Loucy (cell line): Measurements from ENCODE around the gene RTN4.

ENCODE experiments used
- H2AFZ ChIP-seq: fragments of 200-600 bp; sonication (generic); 2 replicates; pipeline ENCODE4 v1.6.0; 2016; ENCODE audit warnings: antibody characterized with exemption, mild to moderate bottlenecking, low read length, moderate library complexity
- H3F3A ChIP-seq: fragments of 200-600 bp; 2 replicates; pipeline ENCODE4 v1.6.0; 2016; ENCODE audit warnings: antibody characterized with exemption, low read depth, mild to moderate bottlenecking
- H3K27me3 ChIP-seq: fragments of 200-600 bp; sonication (generic); 2 replicates; pipeline ENCODE4 v1.6.1; 2014; ENCODE audit warnings: low read length, mild to moderate bottlenecking; ENCODE audit not compliant: insufficient read depth, poor library complexity, severe bottlenecking
- H3K36me3 ChIP-seq: fragments of 200-600 bp; sonication (generic); 2 replicates; pipeline ENCODE4 v1.6.1; 2016; ENCODE audit warnings: low read length; ENCODE audit not compliant: insufficient read depth
- H3K4me1 ChIP-seq: fragments of 200-600 bp; sonication (generic); 2 replicates; pipeline ENCODE4 v1.5.1; 2014; ENCODE audit warnings: low read length, mild to moderate bottlenecking; ENCODE audit not compliant: insufficient read depth, poor library complexity, severe bottlenecking
- H3K4me2 ChIP-seq: fragments of 200-600 bp; sonication (generic); 2 replicates; pipeline ENCODE4 v1.6.0; 2014; ENCODE audit warnings: antibody characterized with exemption, low read length, low read depth, mild to moderate bottlenecking; ENCODE audit not compliant: poor library complexity, severe bottlenecking
- H3K4me3 ChIP-seq: fragments of 200-600 bp; sonication (generic); 2 replicates; pipeline ENCODE4 v1.5.1; 2014; ENCODE audit warnings: low read length, mild to moderate bottlenecking, mixed read lengths; ENCODE audit not compliant: poor library complexity, severe bottlenecking
- H3K79me2 ChIP-seq: fragments of 200-600 bp; sonication (generic); 2 replicates; pipeline ENCODE4 v1.6.1; 2014; ENCODE audit warnings: low read length; ENCODE audit not compliant: insufficient read depth
- H3K9ac ChIP-seq: fragments of 200-600 bp; sonication (generic); 2 replicates; pipeline ENCODE4 v1.6.0; 2014; ENCODE audit warnings: mild to moderate bottlenecking, low read depth, low read length, moderate library complexity; ENCODE audit not compliant: poor library complexity, severe bottlenecking
- H3K9me2 ChIP-seq: fragments of 200-600 bp; sonication (generic); replicated peaks from 2 replicates; pipeline ENCODE4 v1.6.1; 2016; ENCODE audit warnings: low read depth, low read length, mixed read lengths
- H3K9me3 ChIP-seq: fragments of 200-600 bp; sonication (generic); 2 replicates; pipeline ENCODE4 v1.6.1; 2014; ENCODE audit warnings: mild to moderate bottlenecking, antibody characterized with exemption, low read length, low read depth; ENCODE audit not compliant: insufficient read depth
- H4K20me1 ChIP-seq: fragments of 200-600 bp; sonication (generic); 2 replicates; pipeline ENCODE4 v1.6.0; 2014; ENCODE audit warnings: antibody characterized with exemption, low read length, mild to moderate bottlenecking; ENCODE audit not compliant: insufficient read depth, poor library complexity, severe bottlenecking
- CTCF ChIP-seq: fragments of 200-600 bp; sonication (generic); conservative IDR thresholded peaks from 2 replicates; pipeline ENCODE4 v1.5.1; 2014; ENCODE audit warnings: mild to moderate bottlenecking, antibody characterized with exemption, low read length
- EZH2phosphoT487 ChIP-seq: fragments of 200-600 bp; IDR thresholded peaks from 2 replicates; pipeline ENCODE4 v1.6.1; 2018; ENCODE audit warnings: antibody characterized with exemption, mild to moderate bottlenecking, moderate library complexity, borderline replicate concordance

RTN4 gene

GRCh38 chr2:54940723-54941122 lies 109.5 kb downstream of the RTN4 start:
- Histone ChIP-seq H2AFZ (no peak overlapping the region), H3K9me3 (no peaks in the 10 kb centered on the region), H3K4me2 (no peak overlapping the region), H3K9ac (no peak overlapping the region), H3K27me3 (no peaks in the 10 kb centered on the region), H3K4me3 (no peak overlapping the region), H4K20me1 (no peaks in the 10 kb centered on the region), H3F3A (no peaks in the 10 kb centered on the region), H3K79me2 (no peaks in the 10 kb centered on the region), H3K36me3 (no peaks in the 10 kb centered on the region), H3K9me2 (no peaks in the 10 kb centered on the region), H3K4me1 (peaks cover 16% of the 10 kb centered on the region)
- TF ChIP-seq CTCF (no peak), EZH2phosphoT487 (no peak)

- Histone ChIP-seq H3K4me3 (no peak overlapping the region), H3K36me3 (no peaks in the 10 kb centered on the region)
- TF ChIP-seq EZH2phosphoT487: no peak
These were observed 110.7 kb downstream of the RTN4 start for GRCh38 chr2:54939446-54940118.

GRCh38 chr2:54936766-54937165 lies 113.5 kb downstream of the RTN4 start:
- no peaks in the 10 kb centered on the region for H3K4me1 ChIP-seq
- no peaks in the 10 kb centered on the region for H3K9me3 ChIP-seq
- no peaks in the 10 kb centered on the region for H3K27me3 ChIP-seq
- no peaks in the 10 kb centered on the region for H4K20me1 ChIP-seq
- H3K9me2 ChIP-seq: no peaks in the 10 kb centered on the region
- H3K9ac ChIP-seq: no peak overlapping the region
- H3K36me3 ChIP-seq: no peaks in the 10 kb centered on the region
- no peaks in the 10 kb centered on the region for H3K79me2 ChIP-seq
- no peak overlapping the region for H3K4me3 ChIP-seq
- no peaks in the 10 kb centered on the region for H3F3A ChIP-seq
- TF ChIP-seq EZH2phosphoT487 (no peak), CTCF (no peak)
- no peak overlapping the region for H2AFZ ChIP-seq
- H3K4me2 ChIP-seq: no peak overlapping the region

More at GRCh38 chr2:54939446-54940118, 110.7 kb downstream of the RTN4 start:
- Histone ChIP-seq H4K20me1 (no peaks in the 10 kb centered on the region), H3K9me2 (no peaks in the 10 kb centered on the region), H2AFZ (no peak overlapping the region), H3K9me3 (no peaks in the 10 kb centered on the region), H3K4me1 (peaks cover 16% of the 10 kb centered on the region), H3F3A (no peaks in the 10 kb centered on the region), H3K27me3 (no peaks in the 10 kb centered on the region), H3K79me2 (no peaks in the 10 kb centered on the region), H3K9ac (no peak overlapping the region), H3K4me2 (no peak overlapping the region)

GRCh38 chr2:54935389-54935788 lies 114.9 kb downstream of the RTN4 start:
- Histone ChIP-seq H3F3A (no peaks in the 10 kb centered on the region), H3K27me3 (no peaks in the 10 kb centered on the region), H3K9ac (no peak overlapping the region), H3K4me1 (no peaks in the 10 kb centered on the region), H4K20me1 (no peaks in the 10 kb centered on the region), H3K36me3 (no peaks in the 10 kb centered on the region), H3K9me3 (no peaks in the 10 kb centered on the region), H3K9me2 (no peaks in the 10 kb centered on the region), H3K4me3 (no peak overlapping the region), H3K79me2 (no peaks in the 10 kb centered on the region), H2AFZ (no peak overlapping the region), H3K4me2 (no peak overlapping the region)
- TF ChIP-seq EZH2phosphoT487: no peak
- no peak for TF ChIP-seq CTCF
